ENCODE measurements around the gene KCNG1. TPM values are rescaled to one million over a fixed set of nuclear protein-coding genes. Genes with fewer than 3 reads are reported as not detected.

Gene KCNG1
- total RNA-seq, 4 donors from 2014 or later, result 2.2 to 10.4 (median 6.1) TPM

DNA sequence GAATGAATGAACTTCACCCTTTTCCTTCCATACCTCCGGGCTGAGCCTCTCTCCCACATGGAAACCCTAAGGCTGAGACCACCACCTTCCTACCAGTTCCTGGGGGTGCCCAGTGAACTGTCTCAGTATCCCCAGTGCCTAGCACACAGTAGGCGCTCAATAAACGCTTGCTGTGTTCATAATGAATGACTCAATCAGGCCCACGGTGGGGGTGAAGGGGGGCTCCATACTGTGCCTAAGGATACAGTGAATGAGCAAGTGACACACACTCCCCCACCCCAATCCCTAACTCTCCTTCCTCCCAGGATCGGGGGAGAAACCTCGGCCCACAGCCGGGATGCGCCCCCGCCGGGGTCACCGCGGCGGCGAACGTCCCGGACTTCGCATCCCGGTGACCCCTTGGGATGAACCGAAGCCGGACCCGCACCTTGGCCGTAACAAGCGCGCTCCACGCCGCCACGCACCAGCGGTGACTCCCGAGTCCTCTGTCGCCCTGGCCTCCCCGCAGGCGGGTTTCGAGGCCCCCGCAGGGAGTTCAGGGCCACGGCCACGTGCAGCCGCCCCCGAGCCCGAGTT is 592 bp downstream of the KCNG1 start:
- DNase-seq, result no peak
- H3K4me3 ChIP-seq, result peak overlapping the region; percentile 50 to 66 (median 62)
- WGBS, 2 donors, result 8 to 27% methylated on average over 7 to 12 of the region's 39 CpGs
- H3K9me3 ChIP-seq, result no peaks in the 10 kb centered on the region
- peaks cover 11 to 36% (median 12%) of the 10 kb centered on the region in 3 donors for H3K4me1 ChIP-seq
- peak overlapping the region in 3 of 4 donors; percentile 48 to 63 (median 57) for H3K27ac ChIP-seq
- H3K27me3 ChIP-seq, result peaks cover 0 to 80% (median 2%) of the 10 kb centered on the region in 4 donors
- H3K36me3 ChIP-seq, result no peaks in the 10 kb centered on the region
- no peak for TF ChIP-seq POLR2A (IDR thresholded peaks at IDR 0.05)
- TF ChIP-seq, protein P1, sequence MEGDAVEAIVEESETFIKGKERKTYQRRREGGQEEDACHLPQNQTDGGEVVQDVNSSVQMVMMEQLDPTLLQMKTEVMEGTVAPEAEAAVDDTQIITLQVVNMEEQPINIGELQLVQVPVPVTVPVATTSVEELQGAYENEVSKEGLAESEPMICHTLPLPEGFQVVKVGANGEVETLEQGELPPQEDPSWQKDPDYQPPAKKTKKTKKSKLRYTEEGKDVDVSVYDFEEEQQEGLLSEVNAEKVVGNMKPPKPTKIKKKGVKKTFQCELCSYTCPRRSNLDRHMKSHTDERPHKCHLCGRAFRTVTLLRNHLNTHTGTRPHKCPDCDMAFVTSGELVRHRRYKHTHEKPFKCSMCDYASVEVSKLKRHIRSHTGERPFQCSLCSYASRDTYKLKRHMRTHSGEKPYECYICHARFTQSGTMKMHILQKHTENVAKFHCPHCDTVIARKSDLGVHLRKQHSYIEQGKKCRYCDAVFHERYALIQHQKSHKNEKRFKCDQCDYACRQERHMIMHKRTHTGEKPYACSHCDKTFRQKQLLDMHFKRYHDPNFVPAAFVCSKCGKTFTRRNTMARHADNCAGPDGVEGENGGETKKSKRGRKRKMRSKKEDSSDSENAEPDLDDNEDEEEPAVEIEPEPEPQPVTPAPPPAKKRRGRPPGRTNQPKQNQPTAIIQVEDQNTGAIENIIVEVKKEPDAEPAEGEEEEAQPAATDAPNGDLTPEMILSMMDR (IDR thresholded peaks at IDR 0.05), result no peak
- intact Hi-C loops (cut with DNase I), result no loop called here

DNA sequence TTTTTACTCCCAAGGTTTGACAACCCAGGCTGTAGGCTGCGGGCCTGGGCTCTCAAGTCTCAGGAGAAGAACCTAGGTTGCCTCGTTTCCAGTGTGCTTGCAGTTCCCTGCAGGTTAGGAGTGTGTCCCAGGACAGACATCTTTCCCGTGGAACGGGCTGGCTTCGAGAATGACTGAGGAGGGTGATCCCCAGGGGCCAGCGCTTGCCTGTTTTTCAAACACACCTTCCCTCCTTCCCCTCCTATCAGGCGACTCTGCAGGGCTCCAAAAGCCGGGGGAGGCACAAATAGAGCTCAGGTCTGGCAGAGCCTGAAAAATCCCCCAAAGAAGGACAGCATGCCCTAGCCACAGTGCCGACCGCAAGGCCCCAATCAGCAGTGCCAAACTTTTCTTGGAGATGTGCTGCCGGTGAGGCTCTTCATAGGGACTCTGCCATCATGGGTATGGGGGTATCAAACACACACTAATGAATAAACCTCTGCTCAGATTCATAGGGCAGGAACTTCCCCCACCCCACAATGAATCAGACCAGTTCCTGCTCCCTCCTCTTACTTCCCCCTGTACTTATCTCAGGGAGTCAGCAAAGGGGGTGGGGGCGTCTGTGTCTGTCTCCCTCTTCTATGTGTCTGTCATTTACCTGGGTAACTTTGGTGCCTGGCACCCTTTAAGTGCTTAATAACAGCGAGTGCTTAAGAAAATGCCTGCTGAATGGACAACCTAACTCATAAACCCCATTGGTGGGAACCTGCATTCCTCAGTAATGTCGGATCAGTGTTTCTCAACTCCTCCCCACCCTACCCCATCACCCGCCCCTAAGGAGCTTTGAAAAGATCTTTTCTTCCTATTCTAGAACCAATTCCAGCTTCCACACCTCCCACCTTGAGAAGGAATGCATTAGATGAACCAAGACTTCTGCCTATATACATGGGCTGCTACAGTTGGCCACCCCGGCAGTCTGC is 1.6 kb downstream of the KCNG1 start:
- TF ChIP-seq, protein P1 (IDR thresholded peaks at IDR 0.05), result no peak
- TF ChIP-seq POLR2A (IDR thresholded peaks at IDR 0.05), result no peak
- H3K27me3 ChIP-seq, result peaks cover 0 to 70% (median 2%) of the 10 kb centered on the region in 4 donors
- intact Hi-C loops (cut with DNase I), result no loop called here
- no peaks in the 10 kb centered on the region for H3K36me3 ChIP-seq
- no peak for DNase-seq
- 63 to 69% methylated on average over 11 to 12 of the region's 16 CpGs for WGBS, 2 donors
- no peaks in the 10 kb centered on the region for H3K9me3 ChIP-seq
- no peak overlapping the region for H3K4me3 ChIP-seq
- no peak overlapping the region for H3K27ac ChIP-seq
- peaks cover 11 to 36% (median 12%) of the 10 kb centered on the region in 3 donors for H3K4me1 ChIP-seq

DNA sequence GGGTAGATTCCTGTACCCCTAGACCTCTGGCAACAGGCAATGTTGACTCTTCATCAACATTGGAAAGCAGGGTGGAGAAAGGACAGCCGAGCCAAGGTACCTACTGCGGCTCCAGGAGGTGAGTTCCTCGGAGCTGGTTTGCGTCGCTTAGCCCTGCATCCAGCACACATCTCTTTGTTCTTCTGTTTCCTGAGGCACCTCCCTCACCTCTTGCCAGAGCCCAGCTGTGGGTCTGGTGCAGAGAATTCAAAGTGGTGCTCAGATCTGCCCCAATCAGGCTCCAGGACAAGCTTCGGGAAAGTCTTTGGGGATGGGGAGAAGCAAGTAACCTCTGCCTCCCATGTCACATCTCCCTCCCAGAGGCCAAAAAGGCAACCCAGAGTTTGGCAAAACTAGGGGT is 2.2 kb downstream of the KCNG1 start:
- no peaks in the 10 kb centered on the region for H3K36me3 ChIP-seq
- no peak for DNase-seq
- peaks cover 11 to 36% (median 12%) of the 10 kb centered on the region in 3 donors for H3K4me1 ChIP-seq
- intact Hi-C loops (cut with DNase I), result no loop called here
- H3K27ac ChIP-seq, result no peak overlapping the region
- no peaks in the 10 kb centered on the region for H3K9me3 ChIP-seq
- TF ChIP-seq, protein P1 (IDR thresholded peaks at IDR 0.05), result no peak
- no peak for TF ChIP-seq POLR2A (IDR thresholded peaks at IDR 0.05)
- H3K27me3 ChIP-seq, result peaks cover 0 to 63% (median 2%) of the 10 kb centered on the region in 4 donors
- no peak overlapping the region for H3K4me3 ChIP-seq
- 46 to 63% methylated on average over 4 to 6 of the region's 6 CpGs for WGBS, 2 donors

DNA sequence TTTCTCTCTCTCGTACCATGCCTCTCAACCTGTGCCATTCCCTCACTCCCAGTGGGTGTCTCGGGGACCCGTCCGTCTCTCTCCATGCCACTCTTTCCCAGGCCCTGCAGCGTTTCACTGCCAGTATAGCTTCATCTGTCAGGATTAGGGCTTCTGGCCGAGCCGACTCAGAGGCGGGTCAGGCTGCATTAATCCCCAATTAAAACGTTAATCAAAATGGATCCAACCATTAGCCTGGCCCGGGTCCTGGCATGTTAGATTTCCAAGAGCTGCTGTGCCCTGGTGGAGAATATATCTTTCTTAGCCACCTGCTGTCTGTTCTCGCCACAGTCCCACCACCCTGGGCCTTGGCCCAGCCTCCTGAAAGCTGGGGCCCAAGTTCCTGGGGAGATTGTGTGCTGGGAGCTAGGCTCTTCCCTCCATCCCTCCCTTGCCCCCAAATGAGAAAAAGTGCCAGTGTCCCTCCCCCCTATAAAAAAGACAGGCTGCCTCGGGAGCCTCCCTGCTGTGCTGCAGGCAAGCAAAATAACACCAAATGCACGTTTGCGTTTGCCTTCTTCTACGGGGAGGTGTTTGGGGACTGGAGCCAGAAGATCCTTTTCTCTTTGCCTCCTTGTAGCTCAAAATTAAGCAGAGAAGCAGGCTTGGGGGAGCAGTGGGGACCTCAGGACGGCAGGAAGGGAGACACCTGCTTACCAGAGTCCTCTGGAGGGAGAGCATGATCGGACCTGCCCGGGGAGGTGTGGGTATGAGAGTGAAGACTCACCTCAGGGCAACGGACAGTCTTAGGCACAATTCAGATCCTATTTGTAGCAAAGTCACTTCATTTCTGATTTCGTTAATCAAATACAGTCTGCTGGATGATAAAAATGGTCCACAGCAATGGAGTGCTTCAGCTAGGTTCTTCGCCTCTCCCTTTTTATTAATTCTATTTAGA is 3.0 kb downstream of the KCNG1 start:
- peaks cover 11 to 36% (median 12%) of the 10 kb centered on the region in 3 donors for H3K4me1 ChIP-seq
- H3K36me3 ChIP-seq, result no peaks in the 10 kb centered on the region
- TF ChIP-seq, protein P1 (IDR thresholded peaks at IDR 0.05), result no peak
- TF ChIP-seq POLR2A (IDR thresholded peaks at IDR 0.05), result no peak
- no peak for DNase-seq
- no peaks in the 10 kb centered on the region for H3K9me3 ChIP-seq
- H3K4me3 ChIP-seq, result no peak overlapping the region
- intact Hi-C loops (cut with DNase I), result no loop called here
- no peak overlapping the region for H3K27ac ChIP-seq
- WGBS, 2 donors, result 53% methylated on average over 15 of the region's 21 CpGs
- H3K27me3 ChIP-seq, result peaks cover 0 to 62% (median 2%) of the 10 kb centered on the region in 4 donors

Data from esophagus squamous epithelium (tissue), 5 donors.